Right renal pelvis (tissue), 4 donors: ENCODE data around the gene LNPK. TPM values are rescaled to one million over a fixed set of nuclear protein-coding genes. Genes with fewer than 3 reads are reported as not detected.
"Not testable (repeated sequence)": the region's sequence is repeated elsewhere in the genome, so short reads cannot be mapped to it uniquely, and the experiment has no call there.

ENCODE experiments used
- DNase-seq, 4 donors: peaks; one replicate each; pipeline ENCODE4 v3.0.0-alpha.2; 2013; ENCODE audit warnings: low read depth in 4 of 4, low spot score in 3 of 4, missing footprints in 1 of 4
- polyA plus RNA-seq, 4 donors: library from polyadenylated mRNA; unstranded; fragments of 120-200 nt; gene quantifications; one replicate each; pipeline ENCODE4 v1.2.1, GENCODE V29; 2013; ENCODE audit not compliant: insufficient read length in 4 of 4

Gene LNPK
- polyA plus RNA-seq, 4 donors = 22.5 to 31.1 (median 27.1) TPM

DNA sequence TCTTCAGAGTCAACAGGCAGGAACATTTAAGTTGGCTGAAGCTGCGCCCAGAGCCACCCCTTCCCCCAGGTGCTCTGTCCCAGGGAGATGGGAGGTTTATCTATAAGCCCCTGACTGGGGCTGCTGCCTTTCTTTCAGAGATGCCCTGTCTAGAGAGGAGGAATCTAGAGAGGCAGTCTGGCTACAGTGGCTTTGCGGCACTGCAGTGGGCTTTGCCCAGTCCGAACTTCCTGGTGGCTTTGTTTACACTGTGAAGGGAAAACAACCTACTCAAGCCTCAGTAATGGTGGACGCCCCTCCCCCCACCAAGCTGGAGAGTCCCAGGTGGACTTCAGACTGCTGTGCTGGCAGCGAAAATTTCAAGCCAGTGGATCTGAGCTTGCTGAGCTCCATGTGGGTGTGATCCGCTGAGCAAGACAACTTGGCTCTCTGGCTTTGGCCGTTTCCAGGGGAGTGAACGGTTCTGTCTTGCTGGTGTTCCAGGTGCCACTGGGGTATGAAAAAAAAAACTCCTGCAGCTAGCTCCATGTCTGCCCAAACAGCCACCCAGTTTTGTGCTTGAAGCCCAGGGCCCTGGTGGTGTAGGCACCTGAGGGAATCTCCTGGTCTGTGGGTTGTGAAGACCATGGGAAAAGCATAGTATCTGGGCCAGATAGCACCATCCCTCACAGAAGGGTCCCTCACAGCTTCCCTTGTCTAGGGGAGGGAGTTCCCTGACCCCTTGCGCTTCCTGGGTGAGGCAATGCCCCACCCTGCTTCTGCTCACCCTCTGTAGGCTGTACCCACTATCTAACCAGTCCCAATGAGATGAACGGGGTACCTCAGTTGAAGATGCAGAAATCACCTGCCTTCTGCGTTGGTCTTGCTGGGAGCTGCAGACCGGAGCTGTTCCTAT lies 88.0 kb downstream of the LNPK start:
- DNase-seq = not testable (repeated sequence)

DNA sequence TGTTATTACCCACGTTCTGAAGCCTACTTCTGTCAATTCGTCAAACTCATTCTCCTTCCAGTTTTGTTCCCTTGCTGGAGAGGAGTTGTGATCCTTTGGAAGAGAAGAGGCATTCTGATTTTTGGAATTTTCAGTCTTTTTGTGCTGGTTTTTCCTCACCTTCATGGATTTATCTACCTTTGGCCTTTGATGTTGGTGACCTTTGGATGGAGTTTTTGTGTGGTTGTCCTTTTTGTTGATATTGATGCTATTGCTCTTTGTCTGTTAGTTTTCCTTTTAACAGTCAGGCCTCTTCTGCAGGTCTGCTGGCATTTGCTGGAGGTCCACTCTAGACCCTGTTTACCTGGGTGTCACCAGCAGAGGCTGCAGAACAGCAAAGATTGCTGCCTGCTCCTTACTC lies 88.8 kb downstream of the LNPK start:
- DNase-seq = not testable (repeated sequence)

DNA sequence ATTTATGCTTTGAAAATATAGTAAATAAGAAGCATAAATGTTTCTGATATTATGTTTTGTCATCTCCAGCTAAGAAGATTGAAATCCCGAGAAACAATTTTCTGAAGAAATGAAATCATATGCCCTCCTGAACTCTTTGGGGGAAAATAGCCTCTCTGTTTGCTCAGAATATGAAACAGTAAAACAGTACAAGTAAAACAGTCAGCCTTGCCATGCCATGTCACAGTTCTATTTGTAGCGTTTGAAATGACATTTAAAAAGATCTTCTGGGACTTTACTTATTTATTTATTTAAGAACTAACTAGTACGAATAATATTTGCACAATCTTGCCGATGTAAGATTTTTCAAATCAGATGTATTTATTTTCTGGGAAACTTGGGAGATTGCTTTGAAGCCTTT lies 98.0 kb downstream of the LNPK start:
- no peak for DNase-seq

DNA sequence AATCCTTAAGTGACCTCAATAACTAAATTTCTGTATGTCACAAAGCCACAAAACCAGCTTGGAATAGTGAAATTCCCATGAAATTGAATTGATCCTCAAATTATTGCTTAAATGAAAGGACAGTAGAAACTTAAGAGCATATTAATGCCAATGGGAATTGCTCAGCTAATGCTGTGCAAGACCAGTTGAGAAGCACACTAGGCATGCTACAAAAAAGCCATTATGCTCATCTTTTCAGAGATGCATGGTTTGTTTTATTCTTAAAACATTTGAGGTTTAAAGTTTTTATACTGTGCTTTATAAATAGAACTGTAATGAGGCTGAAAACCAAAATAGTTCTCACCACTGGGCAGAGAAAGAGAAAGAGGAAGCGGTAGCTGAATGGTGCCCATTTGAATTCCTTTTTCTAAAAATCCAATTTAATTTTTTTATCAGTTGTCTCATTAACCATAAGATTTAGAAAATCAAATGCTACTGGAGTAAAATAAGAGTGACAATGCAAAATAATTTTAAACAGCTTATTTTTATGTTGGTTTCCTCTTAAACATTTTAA lies 98.6 kb downstream of the LNPK start:
- no peak for DNase-seq

DNA sequence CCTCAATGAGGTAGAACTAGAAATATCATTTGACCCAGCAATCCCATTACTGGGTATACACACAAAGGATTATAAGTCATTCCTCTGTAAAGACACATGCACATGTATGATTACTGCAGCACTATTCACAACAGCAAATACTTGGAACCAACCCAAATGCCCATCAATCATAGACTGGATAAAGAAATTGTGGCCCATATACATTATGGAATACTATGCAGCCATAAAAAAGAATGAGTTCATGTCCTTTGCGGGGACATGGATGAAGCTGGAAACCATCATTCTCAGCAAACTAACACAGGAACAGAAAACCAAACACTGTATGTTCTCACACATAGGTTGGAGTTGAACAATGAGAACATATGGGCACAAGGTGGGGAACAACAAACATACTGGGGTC lies 106.1 kb downstream of the LNPK start:
- not testable (repeated sequence) for DNase-seq

DNA sequence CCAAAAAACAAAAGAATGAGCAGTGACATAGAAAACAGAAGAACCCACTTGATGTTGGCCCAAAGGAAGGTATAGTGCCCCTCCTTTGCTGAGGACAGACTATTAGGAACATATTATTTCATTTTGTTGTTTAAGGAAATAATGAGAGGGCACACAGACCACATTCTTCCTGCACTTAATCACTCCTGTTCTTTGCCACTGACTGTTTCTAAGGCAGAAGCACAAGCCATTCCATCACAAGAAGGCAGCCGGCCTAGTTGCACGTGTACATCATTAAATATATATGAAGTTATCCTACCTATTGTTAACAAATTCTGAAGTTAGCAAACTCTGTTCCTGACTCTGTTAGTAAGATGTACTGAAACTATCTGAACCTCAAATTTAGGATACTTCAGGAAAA lies 110.0 kb downstream of the LNPK start:
- no peak for DNase-seq

DNA sequence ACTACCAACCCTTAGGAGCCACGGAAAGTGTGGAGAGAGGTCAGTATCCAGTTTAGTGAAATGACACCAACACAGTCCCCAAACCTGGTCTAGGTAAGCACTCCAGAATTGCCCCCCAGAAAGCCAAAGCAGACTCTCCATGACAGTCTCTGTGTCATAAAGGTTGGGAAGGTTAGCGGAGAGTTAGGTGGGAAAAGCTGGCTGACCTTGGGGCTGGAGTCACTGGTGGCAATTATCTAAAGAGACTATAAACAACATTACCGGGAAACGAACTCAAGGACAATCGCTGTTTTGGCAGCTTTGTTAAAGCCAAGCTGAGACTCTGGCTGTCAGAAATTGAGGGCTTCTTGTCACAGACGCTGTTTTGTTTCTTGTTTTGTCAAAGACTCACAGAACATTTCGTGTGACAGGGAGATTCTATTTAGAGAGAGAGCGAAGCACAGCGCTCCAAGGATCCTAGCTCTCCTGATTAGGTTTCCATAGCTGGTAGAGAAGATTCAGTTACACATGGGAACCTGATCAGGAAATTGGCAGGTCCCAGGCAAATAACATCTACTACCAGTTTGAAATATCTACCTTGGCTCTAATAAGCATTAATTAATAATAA lies 111.3 kb downstream of the LNPK start:
- no peak for DNase-seq

DNA sequence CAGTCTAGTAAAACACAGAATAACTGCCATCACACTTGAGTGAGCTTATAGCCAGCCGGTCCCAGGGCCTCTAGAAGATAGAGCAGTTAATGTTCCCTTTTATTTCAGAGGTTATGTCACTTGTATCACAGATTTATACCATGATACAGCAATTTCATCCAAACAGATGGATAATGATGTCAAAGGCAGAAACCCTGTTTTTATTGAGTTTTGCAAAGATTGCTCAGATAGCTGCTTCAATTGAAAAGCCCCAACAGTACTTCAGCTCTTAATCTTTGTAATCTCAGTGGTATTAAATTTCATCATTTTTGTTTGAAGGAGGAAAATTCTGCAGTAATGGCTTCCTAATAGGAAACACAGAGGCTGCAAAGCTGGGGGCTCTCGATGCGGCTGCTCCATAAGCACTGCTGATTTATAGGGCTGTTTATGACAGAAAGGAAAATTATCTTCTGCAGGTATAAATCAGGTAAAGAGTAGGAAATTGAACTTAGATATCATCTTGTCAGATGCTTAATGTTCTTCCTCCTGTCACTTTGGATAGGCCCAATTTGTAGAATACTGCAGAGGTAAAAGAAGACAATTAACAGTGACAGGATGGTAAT lies 112.3 kb downstream of the LNPK start:
- peak in 1 of 4 donors; percentile 18 for DNase-seq

DNA sequence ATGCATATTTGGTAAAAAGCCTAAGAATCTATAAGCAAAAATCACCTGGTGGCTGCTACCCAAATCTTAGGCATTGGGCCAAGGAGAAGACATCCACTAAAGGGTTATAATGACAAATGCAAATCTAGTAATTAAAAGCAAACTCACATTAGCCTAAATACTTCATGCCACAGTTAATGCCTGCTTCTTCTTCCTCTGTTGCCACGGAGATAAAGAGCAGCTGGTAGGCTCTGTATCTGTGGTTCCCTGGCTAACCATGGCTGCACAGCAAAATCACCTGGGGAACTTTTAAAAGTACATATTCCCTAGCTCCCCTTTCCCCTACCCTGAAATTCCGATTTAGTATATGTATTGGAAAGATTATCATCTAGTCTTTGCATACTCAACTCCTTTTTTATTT lies 114.3 kb downstream of the LNPK start:
- DNase-seq = no peak

DNA sequence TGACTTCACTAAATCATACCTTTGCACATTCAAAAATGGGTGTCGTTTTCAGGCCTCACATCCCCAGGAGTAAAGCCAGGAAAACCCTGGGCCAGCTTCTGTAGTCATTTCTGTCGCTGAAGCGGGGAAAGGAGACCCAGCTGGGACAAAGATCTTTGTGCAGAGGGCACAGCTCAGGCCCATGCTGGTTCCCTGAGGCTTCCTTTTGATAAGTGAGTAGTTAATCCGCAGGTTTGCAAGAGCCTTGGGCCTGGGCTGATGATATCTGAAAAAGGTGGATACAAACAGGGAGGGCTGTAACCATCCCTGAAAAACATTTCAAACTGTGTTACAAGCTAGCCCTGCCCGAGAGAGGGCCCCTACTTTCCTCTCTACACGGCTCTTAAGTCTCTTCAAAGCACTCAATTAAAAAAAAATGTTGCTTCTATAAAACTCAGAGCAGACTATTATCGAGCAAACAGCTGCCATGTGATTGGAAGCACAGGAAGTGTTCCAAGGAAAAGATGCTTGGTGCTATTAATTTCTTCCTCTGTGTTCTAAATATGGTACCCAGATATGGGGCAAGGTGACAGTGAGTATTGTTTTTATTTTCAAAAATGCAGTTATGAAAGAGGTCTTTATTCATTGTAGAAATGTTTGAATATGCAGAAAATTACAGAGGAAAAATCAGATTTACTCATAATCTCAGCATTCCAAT lies 117.2 kb downstream of the LNPK start:
- no peak for DNase-seq

DNA sequence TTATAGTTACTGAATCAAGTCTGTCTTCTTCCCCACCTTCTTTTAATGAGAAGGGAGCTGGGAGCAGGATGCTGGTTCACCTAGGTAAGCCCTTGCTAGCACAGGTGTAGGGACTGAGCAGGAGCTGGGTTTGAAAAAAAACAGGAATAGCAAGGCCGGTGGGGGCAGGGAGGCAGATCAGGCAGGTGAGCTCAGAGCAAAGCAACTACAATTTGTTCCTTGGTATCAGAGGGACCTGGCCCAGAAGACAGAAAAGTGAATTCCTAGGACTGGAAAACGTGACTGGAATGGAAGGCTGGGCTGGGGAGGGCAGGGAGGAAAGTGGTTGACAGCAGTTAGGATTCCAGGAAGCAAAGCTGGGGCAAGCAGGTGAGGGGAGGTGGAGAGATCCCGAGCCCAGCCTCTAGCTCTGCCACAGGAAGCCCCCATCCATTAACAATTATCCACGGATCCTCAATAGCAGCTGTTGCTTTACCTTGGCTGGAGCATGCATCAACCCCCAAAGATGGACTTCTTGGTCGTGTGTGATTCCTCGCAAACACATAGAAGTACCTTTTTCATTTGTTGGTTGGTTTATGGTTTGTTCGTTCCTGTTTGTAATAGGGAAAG lies 118.4 kb downstream of the LNPK start:
- no peak for DNase-seq

DNA sequence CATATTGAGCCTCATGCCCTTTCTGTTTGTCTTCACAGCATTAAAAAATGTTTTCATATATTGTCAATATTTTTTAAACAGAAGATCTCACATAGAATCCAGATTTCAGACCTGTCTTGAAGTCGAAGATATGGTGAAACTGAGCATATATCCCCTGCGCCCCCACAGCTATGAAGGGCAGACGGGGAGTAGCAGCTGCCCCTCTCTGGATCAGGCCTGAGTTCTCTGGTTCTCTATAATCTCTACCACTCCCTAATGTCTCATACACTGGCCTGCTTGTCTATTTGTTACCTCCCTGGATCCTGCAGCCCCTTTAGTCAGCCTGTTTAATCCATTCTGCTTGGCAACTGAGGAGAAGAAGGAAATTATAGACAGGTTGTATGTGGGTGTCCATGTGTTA lies 122.4 kb downstream of the LNPK start:
- no peak for DNase-seq

DNA sequence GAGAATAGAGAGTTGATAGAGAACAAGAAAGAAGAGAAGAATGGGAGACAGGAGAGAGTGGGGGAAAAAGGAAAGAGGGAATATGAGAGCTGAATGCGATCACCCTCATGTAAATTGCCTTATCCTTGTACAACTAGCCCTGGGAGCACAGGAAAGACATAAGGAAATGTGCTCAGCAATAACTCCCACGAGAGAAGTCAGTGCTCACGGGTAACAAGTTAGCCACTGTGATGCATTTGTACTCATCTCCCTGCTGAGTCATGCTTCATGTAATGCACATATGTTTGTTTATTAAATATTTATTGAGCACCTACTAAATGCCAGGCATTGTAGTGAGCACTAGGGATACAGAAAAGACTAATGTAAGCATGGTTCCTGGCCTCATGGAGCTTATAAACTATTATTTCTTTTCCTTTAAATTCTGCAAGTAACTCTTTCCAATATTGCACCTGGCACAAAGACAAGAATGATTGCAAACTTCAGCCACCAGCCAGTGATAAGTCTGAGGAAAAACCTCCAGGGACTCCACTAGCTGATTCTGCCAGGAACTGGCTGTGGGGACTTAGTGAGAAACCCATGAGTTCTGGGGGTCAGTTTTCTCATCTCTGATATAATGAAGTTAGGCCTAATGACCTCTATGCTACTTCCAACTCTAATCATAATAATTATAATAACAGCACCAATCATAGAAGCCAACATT lies 124.1 kb downstream of the LNPK start:
- no peak for DNase-seq

DNA sequence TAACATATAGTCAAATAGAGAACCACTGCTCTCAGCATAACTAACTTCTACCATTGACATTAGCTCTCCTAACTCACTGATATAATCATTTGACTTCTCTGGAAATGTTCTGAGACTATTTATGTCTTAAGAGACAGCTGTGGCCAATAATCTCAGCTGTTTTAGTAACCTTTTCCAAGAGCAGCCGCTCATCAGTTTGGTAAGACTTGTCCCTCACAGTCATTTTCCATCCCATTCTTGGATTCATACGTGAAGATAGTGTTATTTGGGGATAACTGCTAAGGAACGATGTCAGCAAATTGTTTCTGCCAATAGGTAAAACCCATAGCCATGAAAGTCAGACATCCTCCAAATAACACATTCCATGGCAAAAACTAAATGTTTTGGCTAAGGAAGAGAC lies 127.8 kb downstream of the LNPK start:
- DNase-seq = no peak

Other genes starting within 250 kb of the LNPK start
- under 1 TPM in 1 of 4 donors, not detected in 3; 0.04 TPM for gene EVX2, start 81.7 kb upstream of the LNPK start, polyA plus RNA-seq
- gene HOXD13, start 90.5 kb upstream of the LNPK start, polyA plus RNA-seq = under 1 TPM; 0.10 to 0.41 (median 0.22) TPM
- gene HOXD12, start 97.5 kb upstream of the LNPK start, polyA plus RNA-seq = under 1 TPM; 0.20 to 0.35 (median 0.26) TPM
- gene HOXD11, start 105.0 kb upstream of the LNPK start, polyA plus RNA-seq = 10 to 100 TPM; 45.6 to 59.4 (median 58.4) TPM
- gene HOXD10, start 114.5 kb upstream of the LNPK start, polyA plus RNA-seq = 100 to 1,000 TPM; 123 to 178 (median 159) TPM
- gene HOXD9, start 120.5 kb upstream of the LNPK start, polyA plus RNA-seq = 10 to 100 TPM; 70.9 to 86.4 (median 74.0) TPM
- 100 to 1,000 TPM; 212 to 250 (median 235) TPM for gene HOXD8, start 127.4 kb upstream of the LNPK start, polyA plus RNA-seq
- gene HOXD4, start 149.3 kb upstream of the LNPK start, polyA plus RNA-seq = 10 to 100 TPM; 40.2 to 47.1 (median 41.9) TPM
- gene HOXD3, start 155.0 kb upstream of the LNPK start, polyA plus RNA-seq = 10 to 100 TPM; 25.2 to 30.0 (median 26.8) TPM
- gene HOXD1, start 186.4 kb upstream of the LNPK start, polyA plus RNA-seq = 10 to 100 TPM in 3 of 4 donors, 1 to 10 TPM in 1; 7.8 to 13.2 (median 11.7) TPM